Measurements from ENCODE around the gene STX1A.
"Not testable (repeated sequence)": the region's sequence is repeated elsewhere in the genome, so short reads cannot be mapped to it uniquely, and the experiment has no call there.

The STX1A gene

GRCh38 chr7:73681031-73681430, 38.4 kb downstream of the STX1A start:
- FAIRE-seq, result no peak

- no peak for FAIRE-seq
Measured at GRCh38 chr7:73680501-73680900, 39.0 kb downstream of the STX1A start.

- no peak for FAIRE-seq
Measured at GRCh38 chr7:73679709-73680108, 39.8 kb downstream of the STX1A start.

GRCh38 chr7:73678862-73679261, 40.6 kb downstream of the STX1A start:
- FAIRE-seq, result no peak

GRCh38 chr7:73676062-73676461, 43.4 kb downstream of the STX1A start:
- not testable (repeated sequence) for FAIRE-seq

- no peak for FAIRE-seq
Measured at GRCh38 chr7:73674468-73675124, 44.9 kb downstream of the STX1A start.

GRCh38 chr7:73671857-73672445, 47.5 kb downstream of the STX1A start:
- no peak for FAIRE-seq

- no peak for FAIRE-seq
Measured at GRCh38 chr7:73671322-73671661, 48.2 kb downstream of the STX1A start.

- no peak for FAIRE-seq
Measured at GRCh38 chr7:73669858-73670385, 49.5 kb downstream of the STX1A start.

GRCh38 chr7:73669288-73669701, 50.2 kb downstream of the STX1A start:
- no peak for FAIRE-seq

- no peak for FAIRE-seq
Measured at GRCh38 chr7:73668886-73669230, 50.6 kb downstream of the STX1A start.

GRCh38 chr7:73668103-73668885, 51.2 kb downstream of the STX1A start:
- FAIRE-seq, result no peak

GRCh38 chr7:73667344-73668102, 51.9 kb downstream of the STX1A start, which contains the start of gene VPS37D:
Gene VPS37D, plus strand, starts transcription at chr7:73667831. Its CDS starts 128 bp downstream, at chr7:73667959.
- no peak for FAIRE-seq

GRCh38 chr7:73663033-73663432, 56.4 kb downstream of the STX1A start:
- no peak for FAIRE-seq

- FAIRE-seq, result not testable (repeated sequence)
Measured at GRCh38 chr7:73660594-73660993, 58.9 kb downstream of the STX1A start.

GRCh38 chr7:73659983-73660382, 59.5 kb downstream of the STX1A start:
- FAIRE-seq, result no peak

- FAIRE-seq, result not testable (repeated sequence)
Measured at GRCh38 chr7:73655309-73655708, 64.2 kb downstream of the STX1A start.

GRCh38 chr7:73652541-73652949, 66.9 kb downstream of the STX1A start:
- FAIRE-seq, result no peak

GRCh38 chr7:73650524-73650923, 68.9 kb downstream of the STX1A start:
- FAIRE-seq, result no peak

- FAIRE-seq, result no peak
Measured at GRCh38 chr7:73649576-73649975, 69.9 kb downstream of the STX1A start.

All from endometrium (tissue), 2 donors.